22Rv1 (cell line): ENCODE data around the gene XRCC2.
"Not testable (repeated sequence)": the region's sequence is repeated elsewhere in the genome, so short reads cannot be mapped to it uniquely, and the experiment has no call there.

Experiments
- H3K27ac ChIP-seq: fragments of 450-650 bp; 2 replicates; pipeline ENCODE4 v1.5.1; 2017
- CTCF ChIP-seq: fragments of 450-650 bp; IDR thresholded peaks from 2 replicates; pipeline ENCODE4 v1.5.1; 2017; ENCODE audit warnings: mild to moderate bottlenecking
- ZFX ChIP-seq: fragments of 450-650 bp; IDR thresholded peaks from 2 replicates; pipeline ENCODE4 v1.6.1; 2017; ENCODE audit warnings: antibody characterized with exemption, borderline replicate concordance

Gene XRCC2

GRCh38 chr7:152675759-152676636 is at the start of gene XRCC2:
TSS of gene XRCC2 (minus strand) at chr7:152676141. CDS start at chr7:152676079, 62 bp downstream.
- TF ChIP-seq CTCF = no peak
- TF ChIP-seq ZFX = 0 out of 2 replicates have a peak, but pooled peaks have one; percentile 51

GRCh38 chr7:152723364-152723763 is 47.4 kb upstream of the XRCC2 start:
- H3K27ac ChIP-seq = no peak overlapping the region
- TF ChIP-seq CTCF = no peak
- no peak for TF ChIP-seq ZFX

More at GRCh38 chr7:152675759-152676636, at the start of gene XRCC2:
- H3K27ac ChIP-seq = peak within 1 kb of the TSS; percentile 83

GRCh38 chr7:152712412-152713042 is 36.6 kb upstream of the XRCC2 start:
- H3K27ac ChIP-seq = not testable (repeated sequence)

GRCh38 chr7:152711444-152711944 is 35.6 kb upstream of the XRCC2 start:
- TF ChIP-seq ZFX (no peak), CTCF (peak; percentile 37)
- H3K27ac ChIP-seq = peak overlapping the region; percentile 54

- no peak overlapping the region for H3K27ac ChIP-seq
- no peak for TF ChIP-seq ZFX
- no peak for TF ChIP-seq CTCF
These were observed 34.2 kb upstream of the XRCC2 start for GRCh38 chr7:152710153-152710442.

GRCh38 chr7:152709287-152710152 is 33.6 kb upstream of the XRCC2 start:
- no peak overlapping the region for H3K27ac ChIP-seq
- TF ChIP-seq ZFX = no peak

GRCh38 chr7:152704796-152705384 is 28.9 kb upstream of the XRCC2 start:
- no peak overlapping the region for H3K27ac ChIP-seq
- no peak for TF ChIP-seq CTCF
- no peak for TF ChIP-seq ZFX
